GM18526 (cell line): ENCODE measurements around the gene NEUROD4.

ENCODE experiments used
- POLR2A ChIP-seq: IDR thresholded peaks from 3 replicates; pipeline ENCODE4 v1.6.1; 2011; ENCODE audit not compliant: insufficient read length; ENCODE audit errors: extremely low read depth

The NEUROD4 gene, protein sequence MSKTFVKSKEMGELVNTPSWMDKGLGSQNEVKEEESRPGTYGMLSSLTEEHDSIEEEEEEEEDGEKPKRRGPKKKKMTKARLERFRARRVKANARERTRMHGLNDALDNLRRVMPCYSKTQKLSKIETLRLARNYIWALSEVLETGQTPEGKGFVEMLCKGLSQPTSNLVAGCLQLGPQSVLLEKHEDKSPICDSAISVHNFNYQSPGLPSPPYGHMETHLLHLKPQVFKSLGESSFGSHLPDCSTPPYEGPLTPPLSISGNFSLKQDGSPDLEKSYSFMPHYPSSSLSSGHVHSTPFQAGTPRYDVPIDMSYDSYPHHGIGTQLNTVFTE

DNA sequence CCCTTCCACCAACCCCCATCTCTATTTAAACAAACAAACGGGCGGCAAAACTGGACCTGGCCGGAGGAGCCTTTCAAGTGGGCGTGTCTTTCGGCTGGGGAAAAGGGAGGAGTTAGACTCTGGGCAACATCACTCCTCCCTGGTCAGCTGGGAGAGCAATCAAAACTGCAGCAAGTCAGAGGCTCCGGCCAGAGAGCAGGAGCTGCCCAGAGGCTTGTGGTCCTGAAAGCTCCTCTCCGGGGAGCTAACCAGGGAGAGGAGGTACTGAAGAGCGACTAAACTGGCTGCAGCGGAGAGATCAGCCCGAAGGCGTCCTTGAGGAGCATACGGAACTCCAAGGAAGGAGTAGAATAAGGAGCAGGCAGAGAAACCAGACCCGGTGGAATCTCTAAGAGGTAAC is at the start of gene NEUROD4:
NEUROD4 (plus strand) TSS at position 191 of the 400 bp plus-strand sequence. CDS start 6,466 bp downstream, outside the sequence.
- TF ChIP-seq POLR2A, result no peak

DNA sequence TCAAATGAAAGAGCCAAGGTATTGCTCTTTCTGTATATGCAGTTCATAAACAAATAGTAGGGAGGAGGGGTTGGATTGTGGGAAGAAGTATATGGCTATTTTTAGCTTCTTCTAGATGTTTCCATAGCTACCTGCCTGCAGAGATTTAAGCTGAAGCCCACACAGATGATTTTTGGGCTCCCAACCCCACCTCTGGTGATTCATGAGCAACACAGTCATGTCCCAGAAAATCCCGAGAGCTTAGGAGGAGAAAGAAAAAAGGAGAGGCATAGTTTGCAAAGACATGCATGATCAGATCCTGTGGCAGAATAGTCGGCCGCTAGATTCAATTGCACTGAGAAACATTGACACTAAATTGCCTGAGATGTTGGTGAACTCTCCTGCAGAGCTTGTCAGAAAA is 49.0 kb upstream of the NEUROD4 start:
- no peak for TF ChIP-seq POLR2A

DNA sequence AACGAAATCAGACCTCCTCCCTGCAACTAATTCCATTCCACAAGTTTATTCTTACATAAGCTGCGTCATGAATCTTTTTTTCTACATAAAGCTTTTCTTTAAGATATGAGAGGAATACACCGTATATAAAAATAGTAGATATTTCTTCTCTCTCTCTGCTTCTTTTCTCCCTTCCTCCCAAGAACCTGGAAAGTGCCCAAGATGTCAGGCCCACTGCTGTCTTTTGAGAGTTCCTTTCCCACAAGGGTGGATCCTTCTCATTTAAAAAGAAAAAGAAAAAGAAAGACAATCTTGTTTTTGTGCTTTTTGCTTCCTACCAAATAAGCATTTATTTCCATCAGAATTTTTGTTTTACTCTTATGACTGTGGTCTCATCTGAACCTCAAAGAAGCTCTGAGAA is 46.2 kb upstream of the NEUROD4 start:
- no peak for TF ChIP-seq POLR2A

DNA sequence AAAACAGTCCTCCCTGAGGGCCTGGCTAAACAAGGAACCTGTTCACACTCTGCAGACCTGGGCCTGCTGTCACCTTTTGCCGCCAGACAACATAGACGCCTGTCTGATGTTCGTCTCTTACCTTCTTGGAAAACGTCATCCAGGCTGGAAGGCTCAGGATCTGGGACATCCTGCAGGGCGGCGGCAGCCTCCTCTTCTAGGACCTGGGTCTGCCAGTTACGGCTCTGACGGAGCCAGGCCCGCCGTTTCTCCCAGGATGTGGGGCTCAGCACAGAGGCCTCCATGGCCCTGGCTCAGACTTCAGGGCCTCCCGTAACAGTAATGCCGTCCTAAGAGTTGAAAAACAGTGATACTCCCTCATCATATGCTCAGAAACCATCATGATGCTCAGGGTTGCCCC is 45.5 kb upstream of the NEUROD4 start:
- no peak for TF ChIP-seq POLR2A

DNA sequence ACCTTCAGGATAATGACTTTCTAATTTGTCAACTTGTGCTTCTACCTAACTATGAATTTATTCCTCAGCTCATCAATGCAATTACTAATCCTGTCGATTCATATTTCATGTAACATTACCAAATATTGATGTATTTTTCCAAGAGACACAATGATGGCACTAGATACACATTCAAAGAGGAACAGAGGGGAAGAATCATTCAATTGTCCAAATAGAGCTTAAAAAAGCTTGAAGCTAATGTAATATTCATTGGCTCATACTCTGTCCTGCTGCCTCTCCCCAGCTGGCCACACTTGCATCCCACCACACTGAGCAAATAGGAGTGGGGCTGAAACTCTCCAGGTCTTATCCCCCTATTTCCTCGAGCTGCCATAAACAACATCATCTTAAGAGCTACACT is 44.5 kb upstream of the NEUROD4 start:
- no peak for TF ChIP-seq POLR2A

DNA sequence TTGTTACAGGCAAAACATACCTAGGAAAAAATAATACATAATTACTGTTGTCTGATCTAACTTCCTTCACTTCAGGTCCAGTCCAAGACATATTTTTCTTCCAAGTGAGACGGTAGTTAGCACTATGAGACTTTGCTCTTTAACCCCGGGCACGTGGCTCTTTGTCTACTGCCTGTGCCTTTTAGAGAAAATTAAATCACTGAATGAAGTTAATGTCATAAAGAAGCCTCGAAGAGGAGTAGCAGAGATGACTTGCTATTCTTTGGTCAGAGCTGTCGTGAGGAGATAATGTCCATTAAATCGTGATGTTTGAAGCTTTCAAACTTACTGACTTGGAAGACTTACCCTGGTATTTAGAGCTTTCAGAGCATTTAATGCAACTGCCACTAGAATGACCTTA is 43.9 kb upstream of the NEUROD4 start:
- TF ChIP-seq POLR2A, result no peak

DNA sequence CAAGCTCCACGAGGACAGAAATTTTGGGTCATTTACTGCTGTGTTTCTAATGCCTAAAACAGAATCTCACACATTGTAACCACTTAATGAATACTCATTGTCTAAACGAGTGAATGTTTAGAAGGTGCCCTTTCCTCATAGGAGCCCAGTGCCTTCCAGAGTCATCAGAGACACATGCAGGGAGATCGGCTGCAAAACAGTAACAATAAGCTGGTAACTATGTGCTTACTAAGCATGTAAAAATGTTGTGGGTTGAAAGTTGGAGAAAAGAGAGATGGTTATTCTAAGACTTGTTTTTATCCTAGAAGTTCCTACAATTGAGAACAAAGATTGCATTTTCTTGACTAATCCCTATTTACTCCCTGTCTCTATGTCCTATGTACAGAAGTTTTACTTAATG is 42.6 kb upstream of the NEUROD4 start:
- no peak for TF ChIP-seq POLR2A

DNA sequence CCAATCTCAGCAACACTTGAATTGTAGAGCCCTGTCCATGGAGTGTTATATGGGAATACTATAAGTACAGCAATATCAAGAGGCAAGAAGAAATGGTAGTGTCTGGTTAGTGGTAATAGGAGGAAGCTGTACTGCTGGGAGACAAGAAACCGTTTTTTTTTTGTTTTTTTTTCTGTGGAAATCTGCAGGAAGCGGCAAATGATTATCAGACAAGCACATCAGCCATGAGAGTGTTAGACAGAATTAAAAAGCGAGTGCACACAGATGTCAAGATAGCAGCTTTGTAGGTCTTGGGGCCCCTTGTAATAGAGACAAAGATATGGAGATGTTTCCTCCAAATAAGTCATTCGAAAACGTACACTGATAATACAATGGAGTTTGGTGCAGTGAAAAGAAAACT is 41.9 kb upstream of the NEUROD4 start:
- TF ChIP-seq POLR2A, result no peak

DNA sequence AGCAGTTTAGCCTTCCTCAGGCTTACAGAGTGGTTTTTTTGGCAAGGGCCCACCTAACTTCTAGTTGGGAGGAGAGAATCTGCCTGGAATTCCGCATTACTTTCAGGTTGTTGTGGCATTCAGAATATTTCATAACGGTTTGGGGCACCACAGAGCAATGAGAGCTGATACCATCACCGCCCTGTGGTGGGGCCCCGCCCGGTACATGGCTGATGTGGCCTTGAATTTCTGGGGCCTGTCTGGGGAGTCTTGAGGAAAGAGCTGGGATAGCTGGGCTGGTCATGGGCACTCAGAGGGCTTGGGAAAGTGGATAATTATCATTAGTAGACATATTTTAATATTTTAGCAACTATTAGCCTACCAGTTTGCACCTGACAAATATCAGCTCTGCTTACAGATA is 39.4 kb upstream of the NEUROD4 start:
- TF ChIP-seq POLR2A, result no peak

DNA sequence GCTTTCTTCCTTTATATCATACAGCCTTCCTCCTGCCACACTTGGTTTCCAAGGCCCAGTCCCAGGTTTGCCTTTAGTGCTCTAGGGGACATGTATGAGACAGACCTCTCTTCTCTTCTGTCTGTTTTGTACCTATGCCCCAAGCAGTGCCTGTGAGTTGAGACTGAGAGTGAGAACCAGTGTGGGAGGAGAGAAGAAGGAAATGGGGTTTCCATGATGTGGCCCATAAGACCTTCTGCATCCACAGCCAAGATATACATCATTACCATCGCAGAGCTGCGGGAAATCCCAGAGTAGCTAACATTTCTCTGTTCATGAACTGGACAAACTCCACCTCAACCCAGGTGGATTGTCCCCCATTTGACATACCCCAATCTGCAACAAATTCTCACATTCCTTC is 38.0 kb upstream of the NEUROD4 start:
- no peak for TF ChIP-seq POLR2A

DNA sequence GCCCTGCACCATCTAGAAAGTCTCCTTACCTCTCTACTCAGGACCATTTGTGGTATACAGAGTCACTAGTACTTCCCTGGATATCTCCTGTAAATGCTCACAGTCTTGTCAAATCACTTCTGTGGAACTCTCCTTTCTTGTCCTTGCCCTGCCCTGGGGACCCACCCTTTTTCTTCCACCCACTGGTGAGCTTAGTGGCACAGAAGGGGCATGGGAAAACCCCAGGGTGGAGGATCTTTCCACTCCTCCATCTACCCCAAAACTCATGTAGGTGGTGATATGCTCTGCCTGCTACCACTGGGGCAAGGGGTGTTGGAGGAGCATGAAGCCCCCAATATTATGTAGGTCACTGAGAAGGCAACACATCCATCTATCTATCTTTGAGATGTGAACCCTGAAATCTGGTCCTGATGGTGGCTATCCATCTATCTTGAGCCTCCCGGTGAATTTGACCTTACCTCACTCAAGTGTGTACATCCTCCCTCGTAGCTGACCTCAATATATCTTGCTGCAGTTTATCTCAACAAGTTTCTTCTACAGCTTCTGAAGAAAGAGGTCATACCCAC is 36.2 kb upstream of the NEUROD4 start:
- no peak for TF ChIP-seq POLR2A

DNA sequence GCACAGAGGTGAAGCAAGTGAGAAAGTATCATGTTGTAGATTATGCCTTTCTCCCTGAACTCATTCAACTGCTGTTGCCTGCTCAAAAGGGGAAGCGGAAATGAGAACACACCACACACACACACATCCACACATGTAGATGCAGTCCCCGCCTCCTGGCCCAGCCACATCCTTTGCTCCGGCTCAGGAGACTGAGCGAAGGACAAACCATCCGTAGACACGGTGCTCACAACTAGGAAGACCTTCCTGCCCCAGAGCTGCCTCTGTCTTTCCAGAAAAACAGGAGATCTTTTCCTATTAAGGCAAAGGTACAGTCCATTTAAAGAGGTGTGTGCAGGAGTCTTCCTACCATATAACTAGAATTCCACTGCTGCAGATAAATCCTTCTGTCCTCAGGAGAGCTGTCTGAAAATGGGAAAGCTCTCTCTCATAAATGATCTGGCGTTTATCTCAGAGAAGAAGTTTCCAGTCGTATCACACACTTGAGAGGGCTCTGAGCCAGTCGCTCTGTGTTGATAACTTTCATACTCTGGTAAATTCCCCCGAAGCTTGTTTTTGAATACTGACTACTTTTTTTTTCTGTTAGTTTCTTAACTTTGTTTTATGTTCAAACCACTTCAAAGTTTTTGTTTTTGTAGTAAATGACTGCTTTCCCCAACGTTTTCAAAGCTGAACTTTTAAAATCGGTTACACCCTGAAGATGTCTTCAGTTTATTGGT is 35.0 kb upstream of the NEUROD4 start, which contains the start of gene TESPA1:
TESPA1 (minus strand) TSS at position 105 of the 719 bp plus-strand sequence. CDS start 10,200 bp downstream, outside the sequence.
- peak; percentile 83 for TF ChIP-seq POLR2A

DNA sequence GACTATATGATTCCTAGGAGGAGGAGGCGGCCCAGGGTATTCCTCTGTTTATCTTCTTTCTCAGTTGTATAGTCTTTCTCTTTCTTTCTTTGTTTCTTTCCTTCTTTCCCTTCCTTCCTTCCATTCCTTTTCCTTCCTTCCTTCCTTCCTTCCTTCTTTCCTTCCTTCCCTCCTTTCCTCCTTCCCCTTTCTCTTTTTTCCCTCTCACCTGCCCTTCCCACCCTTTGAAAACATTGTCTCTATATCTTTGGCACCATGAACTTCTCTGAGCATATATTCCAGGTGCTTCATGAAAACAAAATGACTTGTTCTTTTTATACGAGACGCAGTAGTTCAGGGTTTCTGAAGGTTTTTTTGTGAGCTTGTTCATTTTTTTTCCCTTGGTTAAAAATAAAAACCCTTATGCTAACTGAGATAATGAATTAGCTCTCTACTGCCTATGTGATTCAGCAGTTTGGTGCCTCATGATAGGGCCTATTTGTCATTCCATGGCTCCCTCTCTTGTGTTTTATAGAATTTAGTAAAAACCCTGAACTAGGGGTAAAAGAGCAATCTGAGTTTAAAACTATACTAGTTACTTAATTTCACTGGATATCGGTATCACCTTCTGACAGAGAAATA is 32.1 kb upstream of the NEUROD4 start:
- TF ChIP-seq POLR2A, result no peak

DNA sequence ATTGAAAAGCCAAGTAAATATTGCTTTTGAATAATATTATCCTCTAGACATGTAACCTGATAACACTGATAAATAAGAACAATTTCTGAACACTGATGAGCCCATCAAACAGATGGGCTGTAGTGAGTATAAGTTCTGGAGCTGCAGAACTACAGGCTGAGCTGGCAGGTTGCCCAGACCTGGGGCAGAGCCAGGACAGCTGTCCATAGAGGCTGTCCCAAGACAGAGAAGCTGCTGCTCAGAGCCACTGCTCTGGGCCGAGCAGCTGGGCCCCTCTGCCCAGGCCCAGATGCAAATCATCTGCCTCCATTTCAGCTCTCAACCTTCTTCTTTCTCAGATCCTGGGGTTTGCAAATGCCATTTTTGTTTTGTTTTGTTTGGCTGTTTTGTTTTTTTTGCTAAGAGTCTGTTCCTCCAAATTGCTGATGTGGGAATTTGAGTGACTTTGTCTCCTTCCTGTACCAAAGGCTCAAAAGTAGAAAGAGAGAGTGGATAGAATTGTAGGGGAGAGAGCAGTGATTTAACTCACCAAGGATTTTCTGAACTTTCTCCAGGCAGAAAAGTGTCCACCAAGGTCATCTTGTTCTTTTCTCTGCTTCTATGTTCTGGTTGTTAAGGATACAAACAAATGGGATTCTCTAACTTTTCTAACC is 31.2 kb upstream of the NEUROD4 start:
- TF ChIP-seq POLR2A, result no peak

DNA sequence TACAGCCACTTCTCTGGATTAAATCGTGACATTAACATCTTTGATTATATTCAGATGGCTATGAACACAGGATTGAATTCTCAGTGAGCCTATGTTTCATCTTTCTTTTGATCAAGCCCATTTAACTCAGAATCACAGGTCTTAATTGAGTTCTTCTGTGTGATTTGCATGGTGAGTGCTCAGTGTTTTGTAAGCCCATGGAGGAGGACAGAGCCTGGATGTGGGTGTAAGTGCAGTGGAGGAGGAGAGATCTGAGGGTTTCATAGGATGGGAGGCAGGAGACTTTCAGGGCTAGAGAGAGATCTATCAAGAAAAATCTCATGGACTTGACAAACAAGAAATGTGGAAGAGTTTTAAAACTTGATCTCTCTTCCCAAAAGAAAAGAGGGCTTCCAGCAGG is 29.9 kb upstream of the NEUROD4 start:
- no peak for TF ChIP-seq POLR2A
